GM10847 (cell line): ENCODE results near the gene HS1BP3.

Experiments
- POLR2A ChIP-seq: IDR thresholded peaks from 2 replicates; pipeline ENCODE4 v1.6.1; 2011; ENCODE audit not compliant: insufficient read length; ENCODE audit errors: extremely low read depth

The HS1BP3 gene

DNA sequence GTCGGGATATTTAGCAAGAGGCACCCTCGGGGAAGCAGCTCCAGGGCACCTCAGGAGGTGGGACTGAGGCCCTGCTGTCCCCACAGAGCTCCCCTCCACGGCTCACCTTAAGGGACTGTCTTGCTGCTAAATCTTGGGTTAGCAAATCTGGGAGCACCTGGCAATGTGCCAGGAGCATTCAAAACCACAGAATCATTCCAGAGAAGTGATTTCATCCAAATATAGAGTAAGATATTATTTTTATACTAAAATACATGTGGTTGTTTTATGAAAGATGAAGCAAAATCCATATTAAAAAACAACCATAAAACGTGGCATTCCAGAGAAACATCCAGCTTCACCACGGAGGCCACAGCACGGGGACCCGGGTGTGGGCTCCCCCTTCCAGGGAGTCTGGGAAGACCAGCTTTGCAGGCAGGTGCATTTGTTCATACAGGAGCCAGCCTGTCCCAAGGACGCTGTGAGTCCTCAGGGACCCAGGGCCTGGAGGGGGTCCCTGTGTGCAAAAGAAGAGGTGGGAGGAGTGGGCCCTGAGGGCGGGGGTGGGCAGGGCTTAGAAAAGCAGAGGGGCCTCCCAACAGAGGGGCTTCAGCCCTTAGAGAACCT lies 16.3 kb downstream of the HS1BP3 start:
- TF ChIP-seq POLR2A: no peak

DNA sequence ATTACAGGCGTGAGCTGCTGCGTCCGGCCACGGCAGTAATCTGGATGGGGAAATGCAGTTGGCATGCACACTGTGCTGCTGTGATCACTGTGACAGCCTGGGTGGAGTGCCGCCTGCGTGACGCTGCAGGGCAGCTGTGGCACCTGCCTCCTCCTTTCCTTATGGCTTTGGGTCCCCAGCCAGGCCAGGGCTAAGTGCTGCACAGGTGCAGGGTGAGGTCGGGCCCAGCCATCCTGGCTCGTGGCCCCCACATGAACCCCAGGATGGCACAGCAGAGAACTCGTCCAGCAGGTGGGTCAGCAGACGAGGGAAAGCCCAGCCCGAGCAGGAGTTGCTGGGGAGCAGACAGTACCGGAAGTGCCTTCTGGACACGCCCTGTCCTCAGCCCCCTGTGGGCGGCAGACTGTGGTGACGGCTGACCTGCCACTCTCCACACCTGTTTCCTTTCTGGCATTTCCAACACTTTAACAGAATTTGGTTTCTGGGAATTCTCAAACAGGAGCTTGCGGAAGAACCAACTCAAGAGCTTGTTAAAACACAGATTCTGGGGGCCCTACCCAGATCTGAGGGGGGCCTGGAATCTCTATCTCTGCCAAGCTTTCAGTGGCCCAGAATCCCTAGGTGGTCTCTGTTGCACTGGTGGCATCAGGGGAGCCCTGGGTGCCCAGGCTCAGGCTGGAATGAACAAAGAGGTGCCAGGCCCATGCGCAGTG lies 16.9 kb downstream of the HS1BP3 start:
- TF ChIP-seq POLR2A: no peak

DNA sequence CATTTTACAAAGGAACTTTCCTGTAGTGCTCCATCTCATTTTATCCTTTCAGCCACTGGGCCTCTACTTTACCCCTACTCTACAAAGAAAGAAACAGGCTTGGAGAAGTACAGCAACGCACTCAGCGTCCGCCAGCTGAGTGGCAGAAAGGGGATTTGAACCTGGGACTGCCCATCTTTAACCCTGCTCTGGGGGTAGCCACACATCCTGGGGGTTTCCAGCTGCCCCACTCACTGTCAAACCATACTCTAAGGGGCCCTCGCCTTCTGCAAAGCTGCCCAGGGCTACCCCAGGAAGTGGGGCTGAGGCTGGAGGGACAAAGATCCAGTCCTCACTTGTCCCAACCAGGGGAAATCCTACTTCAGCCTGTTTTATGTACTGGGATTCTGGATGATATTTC lies 17.9 kb downstream of the HS1BP3 start:
- no peak for TF ChIP-seq POLR2A

DNA sequence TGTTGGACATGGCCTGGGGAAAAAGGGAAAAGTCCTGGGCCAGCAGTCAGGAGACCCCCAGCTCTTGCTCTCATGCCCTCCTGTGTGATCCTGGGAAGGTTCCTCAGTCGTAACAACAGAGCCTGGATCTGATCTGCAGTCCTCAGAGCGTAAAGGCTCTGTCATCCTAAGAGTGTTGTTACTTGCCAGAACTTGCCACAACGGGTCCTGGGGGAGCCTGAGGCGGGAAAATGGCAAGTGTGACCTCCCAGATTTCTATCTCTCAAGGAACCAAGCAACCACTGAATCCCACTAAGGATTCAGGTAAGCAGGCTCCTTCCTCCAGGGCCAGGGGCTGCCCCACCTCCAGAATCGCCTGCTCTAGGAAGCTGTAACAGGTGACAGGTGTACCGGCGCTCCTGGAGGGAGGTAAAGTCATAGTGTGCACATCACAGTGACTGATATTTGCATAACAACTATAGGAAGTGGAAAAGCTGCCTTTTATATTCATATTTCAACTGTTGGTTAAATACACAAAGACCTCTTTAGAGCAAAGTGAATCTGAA lies 18.4 kb downstream of the HS1BP3 start:
- TF ChIP-seq POLR2A: no peak

DNA sequence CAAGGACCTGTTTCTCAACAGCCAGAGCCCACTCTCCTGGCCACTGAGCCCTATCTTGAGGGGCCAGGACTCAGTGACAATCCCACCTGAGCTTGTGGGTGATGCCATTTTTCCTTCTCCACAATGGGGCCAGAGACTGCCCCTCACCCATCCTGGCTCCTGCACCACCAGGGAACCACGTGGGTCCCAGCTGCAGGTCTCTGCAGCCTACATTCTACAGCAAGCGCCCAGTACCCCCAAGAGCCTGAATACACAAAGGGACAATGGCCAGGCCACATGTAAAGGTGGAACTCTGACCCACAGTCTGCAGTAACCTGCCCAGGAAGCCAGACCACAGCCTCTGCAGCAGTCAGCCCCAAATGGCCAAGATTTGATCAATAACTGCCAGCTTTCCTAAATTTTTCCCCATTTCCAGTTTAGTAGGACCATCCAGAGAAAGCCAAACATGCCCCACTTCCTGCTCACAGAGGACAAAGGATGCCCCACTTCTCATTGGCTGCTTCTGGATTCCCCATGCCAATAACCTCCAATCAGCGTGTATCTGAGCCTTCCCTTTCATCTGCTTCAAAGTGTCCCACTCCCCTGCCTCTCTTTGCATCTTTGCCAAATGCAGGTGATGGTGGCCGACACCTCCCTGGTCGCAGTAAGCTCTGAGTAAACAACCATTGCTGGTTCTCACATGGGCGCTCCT lies 19.1 kb downstream of the HS1BP3 start:
- TF ChIP-seq POLR2A: no peak

DNA sequence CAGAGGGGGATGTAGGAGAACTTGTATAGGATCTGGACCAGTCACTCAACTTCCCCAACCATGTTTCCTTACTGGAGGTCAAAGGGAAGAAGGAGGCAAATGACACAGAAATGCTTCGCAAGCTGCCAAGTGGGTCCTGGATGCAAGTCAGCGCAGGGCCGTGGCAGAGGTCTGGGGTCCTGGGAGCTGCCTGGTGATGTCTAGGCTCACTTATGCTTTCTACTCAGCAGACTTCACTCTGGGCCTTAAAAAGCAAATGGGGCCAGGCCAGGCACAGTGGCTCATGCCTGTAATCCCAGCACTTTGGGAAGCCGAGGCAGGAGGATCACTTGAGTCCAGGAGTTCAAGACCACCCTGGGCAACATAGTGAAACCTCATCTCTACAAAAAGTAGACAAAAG lies 19.9 kb downstream of the HS1BP3 start:
- no peak for TF ChIP-seq POLR2A

DNA sequence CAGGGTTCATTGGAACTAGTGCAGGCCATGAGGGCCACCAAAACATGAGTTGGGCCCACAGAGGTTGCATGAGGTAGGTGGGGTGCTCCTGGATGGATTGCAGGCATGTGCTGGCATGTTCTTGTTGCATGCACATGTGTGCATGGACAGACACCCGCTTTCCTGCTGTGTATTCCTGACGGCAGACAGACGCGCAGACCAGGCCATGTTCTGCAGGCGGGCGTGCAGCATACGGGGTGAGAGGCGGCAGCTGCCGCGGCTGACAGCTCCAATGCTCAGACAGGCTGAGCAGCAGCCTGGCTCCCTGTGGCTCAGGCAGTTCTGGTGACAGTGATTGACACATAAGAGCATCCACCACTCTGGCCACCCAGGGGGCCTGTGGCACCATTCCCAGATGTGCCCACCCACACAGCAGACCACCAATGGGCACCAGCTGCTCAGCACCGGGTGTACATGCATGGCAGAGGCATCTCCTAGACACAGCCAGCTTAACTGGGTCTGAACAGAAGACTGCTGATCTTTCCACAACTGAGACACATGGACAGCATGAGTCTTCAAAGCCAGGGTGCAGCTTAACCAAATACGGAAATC lies 21.2 kb downstream of the HS1BP3 start:
- no peak for TF ChIP-seq POLR2A

DNA sequence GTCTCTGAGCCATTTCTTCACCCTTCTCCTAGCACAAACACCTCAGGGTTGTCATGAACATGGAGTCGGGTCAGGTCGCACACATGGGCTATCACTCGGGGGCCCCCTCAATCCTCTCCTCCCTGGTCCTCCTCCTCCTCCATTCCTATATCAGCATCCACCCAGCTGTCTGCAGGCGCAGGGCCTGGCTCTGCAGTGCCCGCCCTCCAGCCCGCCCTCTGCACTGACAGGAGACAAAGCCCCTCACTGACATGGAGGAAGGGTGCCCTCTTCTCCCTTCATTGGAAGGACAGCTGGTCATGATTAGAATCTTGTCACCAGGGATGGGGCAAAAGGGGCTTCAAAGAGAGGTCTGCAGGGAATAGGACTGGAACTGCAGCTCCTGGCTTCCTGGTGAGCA lies 21.7 kb downstream of the HS1BP3 start:
- no peak for TF ChIP-seq POLR2A

DNA sequence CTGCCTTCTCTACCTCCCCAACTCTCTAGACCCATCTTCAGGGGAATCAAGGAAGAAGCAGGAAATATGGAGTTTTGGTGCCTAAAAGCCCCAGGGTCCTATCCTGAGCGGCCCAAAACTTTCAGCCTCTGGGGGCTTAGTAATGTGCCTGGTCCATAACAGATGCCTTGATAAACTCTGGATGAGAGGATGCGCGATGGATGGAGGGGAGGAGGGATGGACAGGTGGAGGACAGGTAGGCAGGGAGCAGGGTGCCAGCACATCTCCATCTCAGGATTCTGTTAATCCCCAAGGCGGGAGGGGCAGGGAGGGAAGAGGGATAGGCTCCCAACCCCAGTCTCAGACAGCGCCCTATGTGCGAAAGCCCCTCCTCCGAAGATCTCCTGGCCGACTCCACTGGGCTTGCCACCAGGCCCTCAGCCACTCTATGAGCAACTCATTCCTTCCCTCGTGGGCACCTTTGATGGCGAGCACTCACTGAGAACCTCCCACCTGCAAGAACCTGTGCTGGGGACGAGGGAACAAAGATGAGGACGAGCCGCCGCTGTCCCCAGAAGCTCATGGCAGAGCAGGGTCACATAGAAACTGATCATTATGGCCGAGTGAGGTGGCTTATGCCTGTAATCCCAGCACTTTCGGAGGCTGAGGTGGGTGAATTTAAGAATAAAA lies 23.1 kb downstream of the HS1BP3 start:
- TF ChIP-seq POLR2A: no peak

DNA sequence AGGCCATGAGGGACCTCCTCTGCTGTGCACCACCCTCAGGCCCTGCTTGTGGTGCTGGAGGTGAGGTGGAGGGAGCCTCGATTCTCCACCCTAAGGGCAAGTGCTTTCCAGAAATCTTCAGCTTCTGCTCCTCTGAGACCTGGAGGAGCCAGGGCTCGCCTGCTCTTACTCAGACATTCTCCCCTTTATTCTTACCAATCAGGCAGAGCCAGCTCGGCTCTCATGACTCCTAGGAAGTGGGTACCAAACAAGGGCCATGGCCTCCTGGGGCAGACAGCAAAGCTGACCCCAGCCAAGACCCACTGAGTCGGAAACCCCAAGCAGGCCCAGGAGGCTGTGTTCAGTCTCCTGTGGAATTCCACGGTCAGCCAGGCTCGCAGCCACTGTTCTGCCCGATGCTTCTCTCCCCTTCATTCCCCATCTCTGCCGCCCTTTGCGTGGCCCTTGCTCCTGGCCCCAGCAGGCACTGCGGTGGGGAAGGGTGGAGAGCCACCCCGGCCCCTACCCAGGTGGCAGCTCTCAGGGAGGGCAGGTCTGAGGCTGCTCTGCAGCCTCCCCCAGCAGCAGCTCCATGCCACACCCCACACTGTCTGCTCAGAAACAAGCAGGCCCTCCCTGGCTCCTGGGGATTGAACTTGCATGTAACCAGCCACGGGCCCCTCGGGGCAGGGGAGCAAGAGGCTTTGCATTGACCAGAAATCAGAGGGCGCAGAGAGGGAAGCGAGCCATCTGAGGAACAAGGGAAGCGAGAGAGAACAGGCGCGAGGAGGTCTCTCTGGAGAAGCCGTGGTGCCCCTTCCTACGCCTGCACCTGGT lies 24.0 kb downstream of the HS1BP3 start:
- TF ChIP-seq POLR2A: no peak

DNA sequence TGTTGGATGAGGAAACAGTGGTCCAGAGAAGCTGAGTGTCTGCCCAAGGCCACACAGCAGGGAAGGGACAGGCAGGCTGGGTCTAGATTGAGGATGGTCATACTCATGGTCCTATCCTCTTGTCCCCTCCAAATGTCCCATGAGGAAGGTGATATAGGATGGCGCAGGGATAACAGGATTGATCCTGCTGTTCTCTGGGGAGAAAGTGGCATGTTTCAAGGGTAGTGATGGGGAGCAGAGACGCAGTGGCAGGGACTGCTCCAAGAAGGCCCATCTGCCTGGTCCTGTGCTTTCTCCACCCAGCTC lies 24.6 kb downstream of the HS1BP3 start:
- no peak for TF ChIP-seq POLR2A

DNA sequence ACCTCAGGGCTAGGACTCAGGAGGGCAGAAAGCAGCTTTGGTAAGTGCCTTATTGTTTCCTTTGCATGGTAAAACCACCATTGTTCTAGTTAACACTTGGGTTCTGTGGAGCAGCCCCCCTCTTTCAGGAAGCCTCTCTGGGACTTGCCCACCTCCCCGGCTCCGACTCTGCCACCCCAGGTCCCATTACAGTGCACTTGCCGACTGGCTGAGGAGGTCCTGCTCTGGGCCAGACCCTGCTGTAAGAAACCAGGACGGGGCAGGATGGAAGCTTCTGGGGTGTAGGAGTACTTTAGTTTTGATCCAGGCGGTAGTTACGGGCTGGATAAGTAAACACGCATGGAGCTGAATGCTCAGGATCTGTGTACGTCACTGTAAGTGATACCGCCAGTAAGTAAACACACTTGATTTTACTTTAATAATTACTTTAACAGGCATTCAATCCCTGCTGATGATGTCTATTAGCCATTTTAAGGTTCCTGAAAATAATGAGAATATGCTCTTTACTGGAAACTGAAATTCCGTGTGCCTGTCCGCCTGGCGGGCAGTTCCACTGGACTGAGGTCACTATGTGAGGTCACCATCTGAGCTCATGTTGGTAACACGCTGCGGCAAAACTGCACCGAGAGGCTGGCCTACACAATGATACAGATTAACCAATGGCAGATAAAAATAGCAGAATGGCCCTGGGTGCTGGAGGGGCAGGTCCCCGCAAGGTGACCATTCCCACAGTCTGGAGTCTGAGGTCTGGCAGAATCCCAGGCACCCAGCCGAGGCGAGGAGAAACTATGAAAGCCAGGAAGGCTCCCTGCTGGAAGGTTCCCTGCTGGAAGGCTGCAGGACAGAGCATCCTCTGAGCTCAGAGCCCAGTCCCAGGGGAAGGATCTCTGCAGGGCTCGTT lies 25.2 kb downstream of the HS1BP3 start:
- TF ChIP-seq POLR2A: no peak

DNA sequence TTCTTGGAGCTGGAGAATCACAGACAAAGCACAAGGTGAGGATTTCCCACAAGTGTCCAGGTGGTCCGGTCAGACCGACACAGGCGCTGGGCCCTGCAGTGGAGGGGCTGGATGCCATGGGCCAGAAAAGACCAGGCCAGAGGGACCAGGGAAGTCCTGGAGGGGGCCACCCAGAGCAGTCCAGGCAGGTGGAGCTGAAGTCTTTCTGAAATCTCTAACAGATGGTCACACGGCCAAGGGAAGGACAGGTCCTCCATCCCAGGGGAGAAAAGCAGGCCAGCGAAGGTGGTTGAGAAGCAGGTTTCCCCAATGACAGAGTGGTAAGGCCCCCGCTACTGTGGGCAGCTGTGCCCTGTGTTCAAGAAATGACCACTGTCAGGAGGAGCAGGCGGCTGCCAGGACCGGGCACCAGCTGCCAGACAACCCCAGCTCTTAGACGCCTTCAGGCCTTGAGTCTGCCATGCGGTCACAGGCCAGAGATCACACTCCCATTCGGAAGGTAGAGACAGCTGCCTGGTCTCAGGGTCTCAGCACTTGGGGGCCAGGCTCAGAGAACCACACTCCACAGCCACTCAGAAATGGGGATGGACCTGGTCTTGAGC lies 25.9 kb downstream of the HS1BP3 start:
- TF ChIP-seq POLR2A: no peak
